COLO668 (cell line): ENCODE measurements around the gene TUSC7.

Experiments
- DNase-seq: peaks from one replicate; lab custom pipeline; 2025; ENCODE audit not compliant: unreplicated experiment; lab: John Stamatoyannopoulos, UW

TUSC7 gene

DNA sequence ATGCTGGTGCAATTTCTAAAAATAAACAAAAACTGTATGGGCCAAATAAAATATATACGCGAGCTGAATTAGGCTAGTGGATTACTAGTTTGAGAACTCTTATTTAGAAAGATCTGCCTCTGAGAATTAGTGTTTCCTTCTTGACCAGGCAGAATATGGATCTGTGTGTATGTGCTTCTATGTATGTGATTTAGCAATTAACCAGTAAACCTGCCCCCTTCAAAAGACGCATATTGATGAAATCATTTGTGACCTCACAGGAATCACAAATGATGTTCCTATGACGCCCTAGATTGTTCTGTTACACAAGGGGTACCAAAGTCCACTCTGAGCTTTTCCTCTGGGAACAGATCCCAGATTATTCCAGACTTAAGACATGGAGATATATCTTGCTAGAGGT lies at the start of gene TUSC7:
TSS of gene TUSC7 (plus strand) at position 301 of the 400 bp plus-strand sequence.
- DNase-seq = no peak

DNA sequence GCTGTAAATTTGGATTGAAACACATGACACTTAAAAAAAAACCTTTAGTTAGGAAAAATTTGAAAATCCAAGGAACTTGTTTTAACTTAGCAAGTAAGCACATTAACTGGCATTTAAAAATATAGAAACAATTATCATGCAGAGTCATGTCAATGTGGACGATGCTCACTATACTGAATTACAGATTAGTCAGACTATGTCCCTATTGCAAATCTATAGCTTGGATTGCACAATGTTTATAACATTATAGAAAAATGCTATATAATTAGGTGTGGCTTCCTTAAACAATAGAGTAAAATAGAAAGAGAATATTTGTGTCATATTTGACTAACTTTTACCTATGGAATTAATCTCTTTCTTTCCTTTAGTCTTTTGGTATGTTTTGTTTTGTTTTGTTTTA lies 48.4 kb upstream of the TUSC7 start:
- DNase-seq = no peak

DNA sequence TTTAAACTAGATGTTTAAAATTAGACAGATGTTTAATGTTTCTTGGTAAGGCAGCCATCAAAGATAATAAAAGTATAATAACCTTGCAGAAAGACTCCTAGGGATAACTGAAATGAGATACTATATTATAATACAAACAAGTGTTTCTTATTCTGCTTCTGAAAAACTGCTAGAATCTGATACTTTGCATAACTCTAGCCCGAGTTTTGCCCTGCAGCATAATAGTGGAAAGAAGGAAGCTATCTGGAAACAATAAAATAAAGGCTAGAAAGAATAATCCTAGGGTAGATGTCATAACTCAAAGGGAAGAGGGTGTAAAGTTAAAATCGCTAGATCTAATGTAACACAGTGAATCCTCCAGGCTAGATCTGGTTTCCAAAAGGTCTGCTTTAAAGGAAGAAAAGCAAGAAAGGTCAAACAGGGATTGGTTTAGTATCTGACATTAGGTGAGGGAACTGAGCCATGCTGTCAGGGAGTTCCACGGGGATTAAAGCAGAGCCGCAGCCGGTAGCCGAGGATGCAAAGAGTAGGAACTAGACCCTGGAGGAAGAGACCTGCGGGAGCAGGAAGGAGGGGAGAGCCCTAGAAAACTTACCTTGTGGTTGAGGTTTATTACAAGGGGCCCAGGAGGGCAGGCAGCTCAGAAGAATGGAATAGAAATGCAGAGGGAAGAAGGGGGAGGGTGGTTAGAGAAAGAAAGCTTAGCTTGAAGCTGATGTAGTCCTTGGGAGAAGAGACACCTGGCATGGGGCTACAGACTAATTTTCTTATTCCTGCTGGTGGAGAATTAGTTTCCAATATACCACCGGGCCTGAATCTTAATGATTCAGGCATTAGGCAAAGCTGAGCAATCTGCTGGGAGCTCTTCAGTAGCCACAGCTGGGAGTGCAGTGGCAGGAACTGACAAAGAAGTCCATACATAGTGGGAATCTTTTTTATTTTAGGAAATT lies 46.1 kb upstream of the TUSC7 start:
- DNase-seq = no peak

DNA sequence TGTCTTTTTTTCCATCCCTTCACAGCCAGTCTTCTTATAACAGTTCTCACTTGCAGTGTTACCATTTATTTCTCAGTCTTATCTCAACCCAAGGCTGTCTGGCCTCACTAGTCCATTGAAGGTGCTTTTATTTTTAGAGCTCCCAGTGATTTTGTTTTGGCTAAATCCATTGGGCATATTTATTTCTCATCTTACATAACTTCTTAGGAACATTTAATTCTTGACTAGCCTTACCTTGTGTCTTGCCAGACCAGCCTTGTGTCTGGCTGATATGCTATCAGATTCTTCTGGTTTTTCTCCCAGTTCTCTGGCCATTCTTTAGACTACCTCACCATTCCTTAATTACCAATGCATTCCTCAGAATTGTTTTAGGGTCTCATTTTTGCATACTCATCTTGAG lies 42.3 kb upstream of the TUSC7 start:
- DNase-seq = no peak

DNA sequence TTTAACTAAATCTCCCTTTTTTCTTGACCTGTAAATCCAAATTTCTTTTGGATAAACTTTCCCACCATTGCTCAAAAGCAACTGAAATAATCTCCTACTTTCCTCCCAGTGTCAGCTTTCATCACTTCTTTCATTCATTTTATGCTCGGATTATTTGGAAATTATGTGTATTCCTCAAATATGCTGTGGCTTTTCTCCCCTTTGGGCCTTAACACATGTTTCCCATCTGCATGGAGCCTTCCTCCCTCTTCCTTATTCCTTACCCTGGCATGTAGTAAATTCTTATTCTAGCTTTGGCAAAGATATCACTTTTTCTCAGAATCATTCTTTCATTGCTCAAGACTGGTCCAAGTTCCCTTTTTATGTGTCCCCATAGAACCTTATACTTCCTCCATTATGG lies 41.8 kb upstream of the TUSC7 start:
- no peak for DNase-seq

DNA sequence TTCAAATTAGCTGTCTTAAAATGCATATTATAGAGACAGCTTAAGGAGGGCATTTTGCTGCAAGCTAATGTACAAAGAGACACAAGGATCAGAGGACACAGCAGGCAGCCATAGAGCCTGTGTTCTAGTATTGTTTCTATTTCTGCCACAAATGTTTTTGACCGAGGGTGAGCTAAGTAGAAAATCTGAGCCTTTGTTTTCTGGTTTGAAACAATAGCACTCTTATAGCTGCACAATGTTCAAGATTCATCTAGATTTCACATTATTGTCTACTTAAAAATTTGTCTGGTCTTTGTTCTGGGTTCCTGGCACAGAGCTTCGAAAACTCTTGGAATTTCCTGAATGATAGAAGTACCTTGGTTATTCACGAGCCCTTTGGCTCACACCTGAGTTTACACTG lies 40.0 kb upstream of the TUSC7 start:
- DNase-seq = no peak

DNA sequence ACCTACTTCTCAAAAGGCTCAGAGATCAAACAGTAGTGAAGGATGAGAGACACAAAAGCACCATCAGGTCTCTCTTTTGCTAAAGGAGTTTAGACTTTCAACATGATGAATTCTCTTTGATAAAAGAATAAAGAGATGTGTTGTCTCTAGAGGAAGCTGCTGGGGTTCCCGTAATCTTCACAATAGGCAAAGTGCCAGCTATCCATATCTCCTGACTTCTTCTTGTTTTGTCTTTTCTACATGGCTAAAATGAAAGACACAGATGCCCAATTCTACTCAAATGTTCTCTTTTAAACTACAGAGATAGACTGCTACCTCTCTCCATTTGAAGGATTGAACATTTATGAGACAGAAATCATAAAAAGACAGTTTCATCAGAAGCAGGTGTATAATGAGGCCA lies 38.4 kb upstream of the TUSC7 start:
- DNase-seq = no peak

DNA sequence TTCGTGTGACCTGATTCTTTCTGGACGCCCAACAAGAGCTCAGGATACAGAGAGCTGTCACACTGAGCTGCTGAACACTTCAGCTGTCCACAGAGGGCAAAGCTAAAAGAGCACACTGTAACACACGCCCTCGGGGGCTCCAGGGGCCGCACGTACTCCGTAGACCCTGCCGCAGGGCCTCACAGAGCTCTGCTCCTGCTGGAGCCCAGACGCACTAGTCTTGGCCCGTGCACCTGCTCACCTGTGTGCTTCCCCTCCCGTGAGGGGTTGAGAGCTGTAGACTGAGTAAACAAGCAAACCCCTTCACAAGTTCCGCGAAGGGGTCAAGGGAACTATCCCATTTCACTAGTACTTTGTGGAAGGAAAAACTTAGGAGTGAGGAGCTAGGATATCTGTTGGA lies 30.7 kb upstream of the TUSC7 start:
- peak; percentile 0 for DNase-seq

DNA sequence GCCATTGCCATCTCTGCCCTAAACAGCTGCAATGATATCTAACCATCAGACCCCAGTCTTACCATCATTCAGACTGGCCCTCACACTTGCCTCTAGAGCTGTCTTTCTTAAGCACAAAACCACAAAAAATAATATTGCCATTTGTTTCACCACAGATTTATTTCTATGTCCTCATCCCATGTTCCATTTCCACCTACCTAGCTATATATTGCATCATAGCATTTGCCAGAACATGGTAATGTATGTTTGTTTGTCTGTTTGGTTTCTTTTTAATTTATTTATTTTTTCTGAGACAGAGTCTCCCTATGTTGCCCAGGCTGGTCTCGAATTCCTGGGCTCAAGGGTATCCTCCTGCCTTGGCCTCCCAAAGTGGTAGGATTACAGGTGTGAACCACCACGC lies 18.5 kb upstream of the TUSC7 start:
- no peak for DNase-seq

DNA sequence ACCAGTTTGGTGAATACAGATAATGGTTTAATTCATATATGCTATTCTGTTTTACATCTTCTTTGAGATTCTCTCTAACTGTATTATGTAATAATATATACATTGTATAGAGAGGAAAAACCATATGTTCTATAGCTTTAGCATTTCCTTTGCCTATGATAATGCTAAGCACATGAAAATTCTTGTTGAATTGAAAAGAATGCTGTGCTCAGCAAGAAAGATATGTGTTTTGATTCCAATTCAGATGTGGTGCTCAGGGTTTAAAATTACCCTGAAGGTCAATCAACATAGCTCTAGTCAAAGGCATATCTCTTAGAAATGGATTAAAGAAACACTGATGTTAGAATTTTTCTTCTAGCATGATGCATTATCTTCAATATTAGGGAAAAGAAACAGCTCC lies 8.5 kb upstream of the TUSC7 start:
- no peak for DNase-seq

DNA sequence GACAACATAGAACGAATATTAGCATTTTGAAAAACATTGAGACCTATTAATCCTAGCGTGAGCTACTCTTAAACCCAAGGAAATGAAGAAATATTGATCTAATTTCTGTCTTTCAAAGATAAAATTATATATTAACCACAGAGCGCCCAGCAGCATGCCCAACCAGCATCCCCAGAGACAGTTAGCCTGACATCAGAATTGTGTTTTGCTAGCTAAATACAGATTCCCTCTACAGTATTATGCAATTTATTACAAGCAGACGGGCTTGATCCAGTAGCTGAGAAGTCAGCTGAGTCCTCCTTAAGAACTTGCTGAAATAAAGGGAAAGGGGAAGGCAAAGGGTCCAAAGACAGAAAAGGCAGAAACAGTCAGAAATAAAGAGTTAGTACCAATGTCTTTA lies 7.2 kb upstream of the TUSC7 start:
- DNase-seq = no peak

DNA sequence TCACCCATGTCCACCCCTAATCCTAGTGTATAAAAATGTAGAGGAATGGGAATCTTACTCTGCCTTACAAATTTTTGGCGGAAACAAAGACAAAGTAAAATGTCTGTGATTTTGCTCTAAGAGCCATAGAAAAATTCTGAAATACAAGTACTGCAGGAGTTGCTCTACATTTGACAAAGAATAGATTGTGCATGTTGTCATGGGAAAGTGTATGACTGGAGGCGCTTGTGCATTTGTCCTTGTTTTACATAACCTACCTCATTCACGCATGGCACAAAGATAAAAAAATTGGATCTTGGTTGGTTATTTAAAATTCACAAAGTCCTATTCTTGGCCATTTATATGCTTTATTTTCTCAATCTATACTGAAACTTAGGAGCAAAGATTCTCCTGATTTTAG lies 2.0 kb upstream of the TUSC7 start:
- DNase-seq = no peak

DNA sequence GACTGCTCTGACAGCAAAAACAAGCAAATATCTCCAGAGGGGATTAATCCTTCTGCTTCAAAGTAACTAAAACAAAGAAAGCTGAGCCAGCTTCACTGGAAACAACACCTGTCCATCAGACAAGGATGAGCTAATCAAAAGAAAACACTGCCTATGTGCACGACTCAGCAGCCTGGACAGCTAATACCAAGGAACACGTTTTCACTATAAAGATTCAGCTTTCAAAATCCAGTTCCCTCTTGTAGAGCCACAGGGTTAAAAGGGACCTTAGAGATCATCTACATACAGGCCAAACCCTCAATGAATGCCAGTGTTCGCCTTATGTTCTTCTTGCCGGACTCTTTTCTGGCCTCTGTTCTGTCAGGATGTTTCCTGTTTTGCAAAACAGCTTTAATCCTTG lies 6.9 kb downstream of the TUSC7 start:
- no peak for DNase-seq

DNA sequence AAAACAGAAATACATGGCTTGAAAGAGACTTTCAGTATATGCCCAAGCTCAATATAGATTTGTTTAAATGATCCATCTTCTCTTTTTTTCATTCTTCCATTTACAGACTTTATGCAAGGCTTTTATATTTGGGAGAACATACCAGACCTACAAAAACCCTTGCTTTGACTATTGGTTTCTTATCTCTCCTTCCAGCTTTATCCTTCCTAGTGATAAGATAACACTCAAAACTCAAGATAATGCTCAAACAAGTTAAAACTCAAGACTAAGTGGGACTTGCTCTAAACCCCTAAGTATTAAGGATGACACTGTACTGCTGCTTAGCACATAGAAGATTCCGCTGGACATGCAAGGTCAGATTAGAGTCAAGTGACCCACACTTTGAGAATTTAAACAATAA lies 8.0 kb downstream of the TUSC7 start:
- no peak for DNase-seq

DNA sequence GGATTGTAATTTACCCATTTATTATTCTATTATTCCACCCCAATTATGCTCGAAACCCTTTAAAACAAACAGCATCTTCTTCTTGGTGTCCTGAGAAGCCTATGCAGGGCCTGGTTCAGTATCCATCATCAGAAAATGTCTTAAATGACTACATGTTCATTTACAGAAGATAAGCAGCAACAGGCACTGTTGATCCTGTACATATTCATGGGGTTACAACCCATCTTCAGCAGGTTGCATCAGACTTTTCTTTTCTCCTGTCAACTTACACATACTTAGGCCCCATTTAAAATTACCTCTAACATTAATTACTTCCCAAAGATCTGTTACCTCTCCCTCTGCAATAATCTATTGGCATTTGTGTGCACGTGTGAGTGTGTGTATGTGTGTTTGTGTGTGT lies 18.9 kb downstream of the TUSC7 start:
- DNase-seq = no peak

DNA sequence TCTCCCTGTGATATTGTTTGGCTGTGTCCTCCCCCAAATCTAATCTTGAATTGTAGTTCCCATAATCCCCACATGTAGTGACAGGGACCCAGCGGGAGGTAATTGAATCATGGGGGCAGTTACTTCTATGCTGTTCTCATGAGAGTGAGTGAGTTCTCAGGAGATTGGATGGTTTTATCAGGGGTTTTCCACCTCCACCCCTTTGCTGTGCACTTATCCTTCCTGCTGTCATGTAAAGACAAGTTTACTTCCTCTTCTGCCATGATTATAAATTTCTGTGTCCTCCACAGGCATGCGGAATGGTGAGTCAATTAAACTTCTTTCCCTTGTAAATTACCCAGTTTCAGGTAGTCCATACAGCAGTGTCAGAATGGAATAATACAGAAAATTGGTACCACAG lies 24.7 kb downstream of the TUSC7 start:
- no peak for DNase-seq

DNA sequence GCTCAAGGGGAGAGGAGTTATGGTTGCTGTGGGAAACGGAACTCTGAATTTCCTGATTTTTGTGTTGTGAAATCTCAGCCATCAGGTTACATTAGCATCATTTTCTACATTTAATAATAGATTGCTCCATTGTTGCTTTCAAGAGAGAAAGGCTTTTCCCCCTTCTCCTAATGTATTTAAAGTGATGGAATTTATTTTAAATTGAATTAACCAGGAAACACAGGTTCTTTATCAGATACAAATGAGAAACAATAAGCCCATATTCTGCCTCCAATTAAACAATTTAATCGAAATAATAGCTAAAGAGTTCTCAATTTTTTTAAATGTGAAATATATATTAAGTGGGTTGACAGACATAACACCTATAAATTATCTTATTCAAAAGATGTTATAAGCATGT lies 30.1 kb downstream of the TUSC7 start:
- DNase-seq = no peak

DNA sequence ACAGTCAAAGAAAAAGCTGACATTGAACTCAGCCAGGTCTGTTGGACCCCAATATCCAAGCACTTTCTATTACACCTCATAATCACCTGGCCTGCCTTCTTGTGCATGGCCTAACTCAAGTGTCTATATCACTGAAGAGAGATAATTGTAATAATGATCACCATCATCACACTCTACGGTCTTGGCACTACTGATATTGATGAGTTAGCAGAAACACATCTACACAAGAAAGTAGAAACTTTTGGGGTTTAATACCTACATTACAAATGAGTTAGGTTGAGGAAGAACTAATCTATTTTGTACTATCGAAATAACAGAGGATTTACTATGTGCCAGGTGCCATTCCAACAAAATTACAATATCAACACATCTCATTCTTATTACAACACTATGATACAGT lies 30.7 kb downstream of the TUSC7 start:
- DNase-seq = no peak

DNA sequence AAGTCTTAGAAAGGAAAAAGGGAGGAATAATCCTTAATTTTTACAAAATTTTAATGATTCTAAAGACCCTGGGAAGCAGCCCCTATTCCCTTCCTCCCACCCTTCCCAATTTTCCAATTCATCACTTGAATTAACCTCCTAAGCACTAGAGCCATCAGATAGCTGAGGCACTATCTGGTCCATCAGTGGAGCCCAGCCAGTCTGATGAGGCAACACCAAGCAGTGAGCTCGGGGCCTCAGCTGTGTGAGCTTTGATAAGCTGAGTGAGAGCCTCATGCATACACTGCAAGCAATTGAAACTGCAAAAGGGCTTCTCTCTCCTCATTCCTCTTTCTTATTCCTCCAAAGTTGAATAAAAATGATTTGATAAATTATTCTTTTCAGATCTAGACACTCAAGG lies 31.9 kb downstream of the TUSC7 start:
- no peak for DNase-seq

DNA sequence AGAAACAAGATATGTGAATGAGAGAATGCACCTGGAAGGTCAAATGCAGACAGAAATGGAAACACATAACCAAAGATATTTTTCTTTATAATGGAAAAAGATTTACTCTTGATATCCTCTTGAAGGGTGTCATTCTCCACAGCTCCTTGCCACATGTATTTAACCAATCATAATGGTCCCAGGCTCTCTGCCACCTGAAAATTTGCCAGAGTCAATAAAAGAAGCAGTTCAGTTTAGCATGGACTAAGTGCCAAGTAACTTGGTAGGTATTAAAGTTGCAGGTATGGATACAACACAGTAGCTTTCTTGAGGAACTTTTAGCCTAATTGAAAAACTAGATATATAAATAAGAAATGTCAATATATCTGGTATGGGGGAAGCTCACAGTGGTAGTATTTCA lies 33.5 kb downstream of the TUSC7 start:
- DNase-seq = no peak

DNA sequence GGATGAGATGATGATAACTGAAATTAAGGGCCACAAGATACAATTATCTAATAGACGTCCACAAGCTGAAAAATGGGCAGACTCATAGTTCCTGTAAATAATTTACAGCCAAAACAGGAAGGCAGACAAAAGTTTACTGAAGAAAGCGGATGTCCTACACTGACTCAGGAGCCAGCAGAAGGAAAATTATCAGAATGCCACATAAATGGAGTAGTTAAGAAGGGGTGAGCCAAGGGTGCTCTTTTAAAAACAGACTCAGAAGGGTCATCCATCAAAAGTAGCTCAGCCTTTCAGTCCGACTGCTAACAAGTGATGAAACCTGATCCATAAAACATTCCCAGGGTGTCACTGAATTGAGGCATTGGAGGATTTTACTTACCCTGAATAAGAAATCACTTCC lies 39.8 kb downstream of the TUSC7 start:
- no peak for DNase-seq

DNA sequence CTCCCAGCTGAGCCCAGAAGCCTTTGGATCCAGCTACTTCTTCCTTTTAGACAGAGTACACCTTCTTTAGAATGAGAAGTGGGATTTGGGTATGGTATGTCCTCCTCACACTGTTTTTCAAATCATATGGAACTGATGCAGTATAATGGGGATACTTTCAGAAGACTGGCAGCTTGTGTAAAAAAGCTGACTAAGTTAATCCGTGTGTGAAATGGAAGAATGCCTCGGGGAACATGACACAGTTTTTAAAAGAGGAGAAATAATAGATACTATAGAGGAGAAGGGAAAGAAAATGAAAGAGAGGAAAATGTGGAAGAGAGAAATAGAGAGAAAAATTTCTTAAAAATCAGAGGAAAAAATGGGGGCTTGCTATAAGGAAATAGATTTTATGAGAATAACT lies 47.7 kb downstream of the TUSC7 start:
- no peak for DNase-seq

DNA sequence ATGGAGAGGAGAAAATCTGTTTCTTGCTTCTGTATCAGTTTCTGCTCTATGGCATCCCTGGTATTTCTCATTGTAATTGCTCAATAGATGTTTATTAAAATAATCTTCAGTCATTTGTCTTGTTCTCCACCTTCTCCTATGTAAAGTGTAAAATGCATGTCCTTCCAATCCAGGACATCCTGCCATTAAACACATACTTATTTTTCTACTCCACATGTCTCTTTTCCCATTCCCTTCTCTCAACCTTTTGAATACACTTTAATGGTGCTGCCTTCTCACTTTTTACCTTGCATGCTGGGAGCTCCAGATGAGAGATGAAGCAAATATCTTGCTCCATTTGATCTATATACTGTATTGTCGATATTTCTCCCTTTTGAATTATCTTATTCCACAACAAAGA lies 49.7 kb downstream of the TUSC7 start:
- DNase-seq = no peak
